Gastrocnemius medialis (tissue), 4 donors: ENCODE measurements around the gene PPIP5K2.

Source experiments
- CTCF ChIP-seq, 5 experiments: fragments of 450-650 bp in 3 of 5; fragments of 200-600 bp in 2 of 5; sonication (generic) in 2 of 5; IDR thresholded peaks in 4 of 5; conservative IDR thresholded peaks in 1 of 5; 1 replicate in 4 of 5; 2 replicates in 1 of 5; pipeline ENCODE4 v1.5.1; 2016 to 2019; ENCODE audit warnings: antibody characterized with exemption in 5 of 5, mild to moderate bottlenecking in 3 of 5, moderate library complexity in 3 of 5
- POLR2A ChIP-seq, 2 donors: fragments of 450-650 bp; IDR thresholded peaks; one replicate each; pipeline ENCODE4 v1.6.1; 2017; ENCODE audit warnings: antibody characterized with exemption in 2 of 2, mild to moderate bottlenecking in 2 of 2, moderate library complexity in 2 of 2

- no peak for TF ChIP-seq CTCF (IDR thresholded peaks at IDR 0.05 in 4 of 5, conservative IDR thresholded peaks at IDR 0.05 in 1 of 5)
- no peak for TF ChIP-seq POLR2A (IDR thresholded peaks at IDR 0.05)
These were observed 12.0 kb upstream of the PPIP5K2 start for GRCh38 chr5:103108086-103108485.
